Astrocyte (in vitro differentiated cells and primary cell): ENCODE results near the gene CADM1. TPM values are rescaled to one million over a fixed set of nuclear protein-coding genes. Genes with fewer than 3 reads are reported as not detected.

Source experiments
- DNase-seq: peaks from one replicate; pipeline ENCODE4 v3.0.0-alpha.2; 2010; ENCODE audit warnings: low read depth
- FAIRE-seq: peaks from 2 replicates; lab custom pipeline; 2011; peaks lifted over from hg19 to GRCh38; lab: Jason Lieb, UNC
- H2AFZ ChIP-seq: 2 replicates; pipeline ENCODE4 v1.6.0; 2012; ENCODE audit warnings: low read depth, low read length, inconsistent platforms
- H3K27ac ChIP-seq: 2 replicates; pipeline ENCODE4 v1.5.1; 2011; ENCODE audit warnings: low read depth, low read length, inconsistent platforms
- H3K27me3 ChIP-seq: 2 replicates; pipeline ENCODE4 v1.6.0; 2011; ENCODE audit warnings: low read length, inconsistent platforms; ENCODE audit not compliant: insufficient read depth
- H3K36me3 ChIP-seq: 2 replicates; pipeline ENCODE4 v1.5.1; 2011; ENCODE audit warnings: low read length, inconsistent platforms; ENCODE audit not compliant: insufficient read depth
- H3K4me1 ChIP-seq: 2 replicates; pipeline ENCODE4 v1.5.1; 2011; ENCODE audit warnings: low read length, inconsistent platforms; ENCODE audit not compliant: insufficient read depth
- H3K4me2 ChIP-seq: 2 replicates; pipeline ENCODE4 v1.6.0; 2012; ENCODE audit warnings: low read length, inconsistent platforms
- H3K4me3 ChIP-seq: 2 replicates; pipeline ENCODE4 v1.5.1; 2011; ENCODE audit warnings: low read depth, mild to moderate bottlenecking, low read length, inconsistent platforms; ENCODE audit not compliant: insufficient read depth
- H3K79me2 ChIP-seq: 2 replicates; pipeline ENCODE4 v1.6.0; 2012; ENCODE audit warnings: mild to moderate bottlenecking, low read length, inconsistent platforms; ENCODE audit not compliant: insufficient read depth
- H3K9ac ChIP-seq: 2 replicates; pipeline ENCODE4 v1.6.0; 2012; ENCODE audit warnings: mild to moderate bottlenecking, low read length, inconsistent platforms
- H3K9me3 ChIP-seq: 2 replicates; pipeline ENCODE4 v1.5.1; 2012; ENCODE audit warnings: low read depth, mild to moderate bottlenecking, low read length, inconsistent platforms; ENCODE audit not compliant: insufficient read depth
- H4K20me1 ChIP-seq: 2 replicates; pipeline ENCODE4 v1.6.0; 2012; ENCODE audit warnings: low read length, inconsistent platforms; ENCODE audit not compliant: insufficient read depth
- H3K27ac Mint-ChIP-seq: one replicate; pipeline ENCODE4 v1.8.0; 2021; ENCODE audit warnings: mild to moderate bottlenecking, mixed read lengths; ENCODE audit not compliant: unreplicated experiment
- H3K27me3 Mint-ChIP-seq: one replicate; pipeline ENCODE4 v1.8.0; 2021; ENCODE audit warnings: low read depth, mixed read lengths; ENCODE audit not compliant: unreplicated experiment
- H3K36me3 Mint-ChIP-seq: one replicate; pipeline ENCODE4 v1.8.0; 2021; ENCODE audit warnings: low read depth, mixed read lengths; ENCODE audit not compliant: unreplicated experiment
- H3K4me1 Mint-ChIP-seq: one replicate; pipeline ENCODE4 v1.8.0; 2021; ENCODE audit warnings: low read depth, mixed read lengths; ENCODE audit not compliant: unreplicated experiment
- H3K4me3 Mint-ChIP-seq: one replicate; pipeline ENCODE4 v1.8.0; 2021; ENCODE audit warnings: mild to moderate bottlenecking, moderate library complexity, mixed read lengths; ENCODE audit not compliant: unreplicated experiment
- H3K9me3 Mint-ChIP-seq: one replicate; pipeline ENCODE4 v1.8.0; 2021; ENCODE audit warnings: mild to moderate bottlenecking, mixed read lengths; ENCODE audit not compliant: unreplicated experiment
- CTCF ChIP-seq: IDR thresholded peaks from 2 replicates; pipeline ENCODE4 v1.5.1; 2011; ENCODE audit warnings: low read depth, mild to moderate bottlenecking, inconsistent platforms, low read length, moderate library complexity; ENCODE audit not compliant: insufficient read depth
- EZH2 ChIP-seq: IDR thresholded peaks from 2 replicates; pipeline ENCODE4 v1.6.1; 2012; ENCODE audit warnings: mild to moderate bottlenecking, low read length, inconsistent platforms; ENCODE audit not compliant: insufficient read depth
- total RNA-seq: library from RNA; stranded (reverse); gene quantifications from 2 replicates; pipeline ENCODE4 v1.2.1, GENCODE V29; 2021

The CADM1 gene
- total RNA-seq, 1 donor from 2014 or later, result 414 TPM

DNA sequence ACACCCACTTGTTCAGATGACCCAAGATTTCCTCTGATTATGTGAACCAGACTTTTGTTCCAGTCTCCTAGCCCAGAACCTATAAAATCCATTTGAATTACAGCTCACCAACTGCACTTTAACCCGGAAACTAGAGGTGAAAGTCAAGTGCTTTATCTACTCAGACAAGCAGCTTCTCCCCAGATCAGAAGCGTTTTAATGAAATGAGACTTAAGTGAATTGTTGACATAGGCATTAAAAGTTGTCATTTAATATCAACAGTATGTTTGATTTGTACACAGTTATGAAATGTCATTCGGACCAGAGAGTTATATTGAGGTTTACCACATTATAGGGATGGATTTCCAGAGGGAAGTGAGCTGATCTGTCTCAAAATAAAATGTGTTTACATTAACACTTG lies 52.0 kb downstream of the CADM1 start:
- peaks cover 6% of the 10 kb centered on the region for H3K9me3 ChIP-seq
- no peak overlapping the region for H3K4me2 ChIP-seq
- no peak overlapping the region for H3K9ac ChIP-seq
- H3K4me3 ChIP-seq, result no peak overlapping the region
- Mint-ChIP-seq H3K27me3 (no peaks in the 10 kb centered on the region), H3K27ac (no peak overlapping the region), H3K4me1 (peaks cover 35% of the 10 kb centered on the region), H3K36me3 (peaks cover 12% of the 10 kb centered on the region), H3K4me3 (no peak overlapping the region), H3K9me3 (peaks cover 2% of the 10 kb centered on the region)
- H3K27me3 ChIP-seq, result no peaks in the 10 kb centered on the region
- no peak overlapping the region for H3K27ac ChIP-seq
- no peak for DNase-seq
- H3K4me1 ChIP-seq, result peaks cover 3% of the 10 kb centered on the region
- no peaks in the 10 kb centered on the region for H3K36me3 ChIP-seq
- TF ChIP-seq CTCF (no peak), EZH2 (no peak)
- H2AFZ ChIP-seq, result no peak overlapping the region
- no peaks in the 10 kb centered on the region for H4K20me1 ChIP-seq
- H3K79me2 ChIP-seq, result peaks cover 21% of the 10 kb centered on the region
- no peak for FAIRE-seq

- peaks cover 12% of the 10 kb centered on the region for H3K79me2 ChIP-seq
- Mint-ChIP-seq H3K4me1 (peaks cover 24% of the 10 kb centered on the region), H3K27me3 (no peaks in the 10 kb centered on the region)
These were observed 53.7 kb downstream of the CADM1 start for GRCh38 chr11:115450519-115450918.

More at GRCh38 chr11:115450519-115450918, 53.7 kb downstream of the CADM1 start:
- H3K9me3 ChIP-seq, result peaks cover 7% of the 10 kb centered on the region
- FAIRE-seq (no peak), DNase-seq (no peak)
- H3K27ac ChIP-seq, result no peak overlapping the region
- H4K20me1 ChIP-seq, result no peaks in the 10 kb centered on the region
- no peak overlapping the region for H3K27ac Mint-ChIP-seq
- H3K9ac ChIP-seq, result no peak overlapping the region
- no peak overlapping the region for H2AFZ ChIP-seq
- TF ChIP-seq EZH2 (no peak), CTCF (no peak)
- H3K36me3 ChIP-seq, result no peaks in the 10 kb centered on the region
- peaks cover 17% of the 10 kb centered on the region for H3K36me3 Mint-ChIP-seq
- no peak overlapping the region for H3K4me2 ChIP-seq
- no peak overlapping the region for H3K4me3 Mint-ChIP-seq
- H3K9me3 Mint-ChIP-seq, result peaks cover 2% of the 10 kb centered on the region
- peaks cover 1% of the 10 kb centered on the region for H3K4me1 ChIP-seq
- H3K4me3 ChIP-seq, result no peak overlapping the region
- H3K27me3 ChIP-seq, result no peaks in the 10 kb centered on the region
